Endothelial cell of umbilical vein (primary cell): ENCODE data around the gene HDHD5. TPM values are rescaled to one million over a fixed set of nuclear protein-coding genes. Genes with fewer than 3 reads are reported as not detected.

Experiments
- BruUV-seq: library from RNA; stranded (reverse); fragments of 400-500 nt; replicated peaks from 2 replicates; lab custom pipeline; 2021; lab: Mats Ljungman, UMichigan
- CTCF ChIA-PET: fragments of 300-600, 350-600 bp; sonication (Branson Sonifier 250); formaldehyde crosslinking; loops from one replicate; lab custom pipeline; 2021; ENCODE audit warnings: antibody characterized with exemption, inconsistent platforms; lab: Charles Lee
- POLR2A ChIA-PET: fragments of 300-600, 350-600 bp; sonication (Branson Sonifier 250); formaldehyde crosslinking; loops from one replicate; lab custom pipeline; 2021; ENCODE audit warnings: antibody characterized with exemption, inconsistent platforms; lab: Charles Lee
- DNase-seq: peaks from one replicate; pipeline ENCODE4 v3.0.0-alpha.2; 2011; ENCODE audit warnings: low read depth, low spot score
- FAIRE-seq: peaks from 2 replicates; lab custom pipeline; 2011; peaks lifted over from hg19 to GRCh38; lab: Jason Lieb, UNC
- H2AFZ ChIP-seq: 2 replicates; pipeline ENCODE4 v1.6.0; 2012; ENCODE audit warnings: low read depth, low read length, control low read depth, inconsistent platforms
- H3K27ac ChIP-seq: 2 replicates; pipeline ENCODE4 v1.5.1; 2011; ENCODE audit warnings: low read depth, mild to moderate bottlenecking, control low read depth, low read length, moderate library complexity; ENCODE audit not compliant: insufficient read depth
- H3K27me3 ChIP-seq, 2 experiments: 2 replicates each; pipeline versions ENCODE4 v1.6.0 to v1.6.1; 2011; ENCODE audit warnings: low read length in 2 of 2, mixed read lengths in 1 of 2; ENCODE audit not compliant: control insufficient read depth in 2 of 2, insufficient read depth in 2 of 2
- H3K36me3 ChIP-seq, 2 experiments: 2 replicates in 1 of 2; 3 replicates in 1 of 2; pipeline ENCODE4 v1.5.1; 2011; ENCODE audit warnings: low read length in 2 of 2, mild to moderate bottlenecking in 1 of 2, moderate library complexity in 1 of 2; ENCODE audit not compliant: control insufficient read depth in 2 of 2, insufficient read depth in 2 of 2; ENCODE audit errors: extremely low read depth in 1 of 2
- H3K4me1 ChIP-seq: 3 replicates; pipeline ENCODE4 v1.5.1; 2011; ENCODE audit warnings: mild to moderate bottlenecking, low read length; ENCODE audit not compliant: control insufficient read depth, insufficient read depth; ENCODE audit errors: extremely low read depth
- H3K4me2 ChIP-seq: 2 replicates; pipeline ENCODE4 v1.6.1; 2011; ENCODE audit warnings: low read length, control low read depth, mixed read lengths; ENCODE audit not compliant: insufficient read depth
- H3K4me3 ChIP-seq, 3 experiments: fragments of 200-600 bp in 1 of 3; sonication (generic), shearing (Covaris generic) in 1 of 3; replicated peaks in 1 of 3; 2 replicates each; pipeline ENCODE4 v1.5.1; 2011 to 2016; ENCODE audit warnings: control low read depth in 3 of 3, low read length in 3 of 3, mild to moderate bottlenecking in 2 of 3, inconsistent platforms in 1 of 3, low read depth in 1 of 3, moderate library complexity in 1 of 3; ENCODE audit not compliant: insufficient read depth in 1 of 3
- H3K79me2 ChIP-seq: 2 replicates; pipeline ENCODE4 v1.6.0; 2012; ENCODE audit warnings: low read length, inconsistent platforms; ENCODE audit not compliant: control insufficient read depth, insufficient read depth
- H3K9ac ChIP-seq: replicated peaks from 2 replicates; pipeline ENCODE3; 2011; ENCODE audit warnings: low read length, control low read depth; ENCODE audit not compliant: insufficient read depth; ENCODE audit errors: extremely low read depth
- H3K9me1 ChIP-seq: replicated peaks from 3 replicates; pipeline ENCODE4 v1.6.0; 2011; ENCODE audit warnings: mild to moderate bottlenecking, low read length; ENCODE audit not compliant: control insufficient read depth, insufficient read depth; ENCODE audit errors: extremely low read depth
- H3K9me3 ChIP-seq: replicated peaks from 2 replicates; pipeline ENCODE4 v1.5.1; 2012; ENCODE audit warnings: low read length, inconsistent platforms; ENCODE audit not compliant: control insufficient read depth, insufficient read depth
- H4K20me1 ChIP-seq: replicated peaks from 2 replicates; pipeline ENCODE3; 2011; ENCODE audit warnings: mild to moderate bottlenecking, low read length; ENCODE audit not compliant: control insufficient read depth, insufficient read depth; ENCODE audit errors: extremely low read depth
- FOS ChIP-seq: IDR thresholded peaks from 2 replicates; pipeline ENCODE4 v1.6.1; 2011; ENCODE audit warnings: mild to moderate bottlenecking, low read length, moderate library complexity, borderline replicate concordance; ENCODE audit not compliant: insufficient read depth
- GATA2 ChIP-seq: IDR thresholded peaks from 2 replicates; pipeline ENCODE4 v1.7.0; 2011; ENCODE audit warnings: low read depth, mild to moderate bottlenecking, moderate library complexity, mixed read lengths, low read length; ENCODE audit not compliant: insufficient read length, insufficient read depth
- JUN ChIP-seq: IDR thresholded peaks from 2 replicates; pipeline ENCODE4 v1.6.1; 2011; ENCODE audit warnings: borderline replicate concordance, low read depth; ENCODE audit not compliant: insufficient read length, insufficient read depth
- MAX ChIP-seq: IDR thresholded peaks from 2 replicates; pipeline ENCODE4 v1.6.1; 2011; ENCODE audit not compliant: insufficient read depth, insufficient read length
- dilution Hi-C: fragments of 300-500 bp; cut with MboI; formaldehyde crosslinking; loops from one replicate; pipeline ENCODE4 v1.15.0; 2019; ENCODE audit warnings: low sequenced_read_pairs; ENCODE audit not compliant: extremely low pct_ligation_motif_present
- intact Hi-C: fragments of 100-400 bp; cut with micrococcal nuclease; formaldehyde crosslinking; loops from one replicate; pipeline ENCODE4 v1.10.0; 2022
- polyA plus RNA-seq, 4 experiments: library from polyadenylated mRNA; depleted of rRNA in 3 of 4; stranded (reverse) in 3 of 4; unstranded in 1 of 4; fragments of >200 nt; gene quantifications; 2 replicates each; pipeline versions ENCODE4 v1.2.1 to v1.2.3, GENCODE V29; 2011 to 2012; ENCODE audit warnings: missing spikeins in 1 of 4
- total RNA-seq: library from RNA; stranded (reverse); gene quantifications from 2 replicates; pipeline ENCODE4 v1.2.3, GENCODE V29; 2021

Gene HDHD5
- total and polyA plus RNA-seq, 2 donors (not counting 3 experiments of a cell fraction or from before 2014, with no cell fraction given): 28.1 to 54.1 TPM

DNA sequence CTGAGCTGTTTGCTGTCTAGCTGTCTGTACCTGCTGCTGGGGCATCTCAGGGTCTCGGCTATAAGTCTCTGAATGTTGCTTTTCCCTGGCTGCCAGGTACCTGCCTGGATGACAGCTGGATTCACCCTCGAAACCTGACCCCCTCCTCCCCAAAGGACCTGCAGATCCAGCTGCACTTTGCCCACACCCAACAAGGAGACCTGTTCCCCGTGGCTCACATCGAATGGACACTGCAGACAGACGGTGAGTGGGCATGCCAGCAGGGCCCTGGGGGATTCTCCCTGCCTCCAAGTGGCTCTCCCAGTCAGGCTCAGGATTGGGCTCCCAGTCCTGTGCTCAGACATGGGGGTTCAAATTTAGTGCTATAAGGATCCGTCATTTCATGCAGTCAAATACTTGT, 61.4 kb downstream of the HDHD5 start:
- Histone ChIP-seq H3K4me2 (no peak overlapping the region), H2AFZ (no peak overlapping the region), H3K9me3 (no peaks in the 10 kb centered on the region), H3K9ac (no peak overlapping the region), H3K4me1 (no peaks in the 10 kb centered on the region), H3K4me3 (no peak overlapping the region), H3K79me2 (peaks cover 5% of the 10 kb centered on the region), H4K20me1 (peaks cover 2% of the 10 kb centered on the region), H3K27ac (no peak overlapping the region), H3K27me3 (no peaks in the 10 kb centered on the region), H3K9me1 (no peaks in the 10 kb centered on the region), H3K36me3 (peaks cover 5 to 22% of the 10 kb centered on the region in 2 experiments)
- no TSS peak for BruUV-seq
- ChIA-PET POLR2A (no interaction called here), CTCF (no interaction called here)
- TF ChIP-seq FOS (no peak), GATA2 (no peak), JUN (no peak)
- no peak for FAIRE-seq
- intact Hi-C loops (no loop called here), dilution Hi-C loops (no loop called here)
- no peak for DNase-seq

- no peak overlapping the region for H3K27ac ChIP-seq
- ChIA-PET CTCF (no interaction called here), POLR2A (no interaction called here)
- H3K4me2 ChIP-seq: no peak overlapping the region
- no peak overlapping the region for H3K4me3 ChIP-seq
- no peak overlapping the region for H2AFZ ChIP-seq
- H3K36me3 ChIP-seq: peaks cover 5 to 22% of the 10 kb centered on the region in 2 experiments
- no TSS peak for BruUV-seq
- no peaks in the 10 kb centered on the region for H3K9me1 ChIP-seq
- FAIRE-seq (no peak), DNase-seq (no peak)
- H4K20me1 ChIP-seq: peaks cover 2% of the 10 kb centered on the region
- H3K9ac ChIP-seq: no peak overlapping the region
- H3K4me1 ChIP-seq: no peaks in the 10 kb centered on the region
- TF ChIP-seq FOS (no peak), MAX (no peak)
- intact Hi-C loops (no loop called here), dilution Hi-C loops (no loop called here)
- no peaks in the 10 kb centered on the region for H3K9me3 ChIP-seq
- H3K27me3 ChIP-seq: no peaks in the 10 kb centered on the region
- H3K79me2 ChIP-seq: peaks cover 7% of the 10 kb centered on the region
Measured at GRCh38 chr22:17097062-17097461, 62.0 kb downstream of the HDHD5 start.
